Measurements from ENCODE around the gene STT3B.

Gene STT3B

GRCh38 chr3:31654998-31655397 is 122.3 kb downstream of the STT3B start:
- no peak overlapping the region for H3K4me3 ChIP-seq (ENCODE audit: low read depth, low read length)
- no peak for TF ChIP-seq CTCF (IDR thresholded peaks at IDR 0.05; ENCODE audit: borderline replicate concordance, insufficient read depth, low read depth, low read length)

GRCh38 chr3:31659246-31659645 is 126.5 kb downstream of the STT3B start:
- TF ChIP-seq CTCF (IDR thresholded peaks at IDR 0.05; ENCODE audit: borderline replicate concordance, insufficient read depth, low read depth, low read length): no peak
- H3K4me3 ChIP-seq (ENCODE audit: low read depth, low read length): no peak overlapping the region

- no peak for TF ChIP-seq CTCF (IDR thresholded peaks at IDR 0.05; ENCODE audit: borderline replicate concordance, insufficient read depth, low read depth, low read length)
- no peak overlapping the region for H3K4me3 ChIP-seq (ENCODE audit: low read depth, low read length)
Observed at GRCh38 chr3:31661286-31661685, 128.6 kb downstream of the STT3B start.

- TF ChIP-seq CTCF (IDR thresholded peaks at IDR 0.05; ENCODE audit: borderline replicate concordance, insufficient read depth, low read depth, low read length): no peak
- H3K4me3 ChIP-seq (ENCODE audit: low read depth, low read length): no peak overlapping the region
Observed at GRCh38 chr3:31661993-31662670, 129.4 kb downstream of the STT3B start.

GRCh38 chr3:31664031-31664430 is 131.3 kb downstream of the STT3B start:
- H3K4me3 ChIP-seq (ENCODE audit: low read depth, low read length): no peak overlapping the region
- no peak for TF ChIP-seq CTCF (IDR thresholded peaks at IDR 0.05; ENCODE audit: borderline replicate concordance, insufficient read depth, low read depth, low read length)

- H3K4me3 ChIP-seq (ENCODE audit: low read depth, low read length): no peak overlapping the region
- no peak for TF ChIP-seq CTCF (IDR thresholded peaks at IDR 0.05; ENCODE audit: borderline replicate concordance, insufficient read depth, low read depth, low read length)
Observed at GRCh38 chr3:31667582-31667981, 134.9 kb downstream of the STT3B start.

- no peak overlapping the region for H3K4me3 ChIP-seq (ENCODE audit: low read depth, low read length)
- no peak for TF ChIP-seq CTCF (IDR thresholded peaks at IDR 0.05; ENCODE audit: borderline replicate concordance, insufficient read depth, low read depth, low read length)
Observed at GRCh38 chr3:31668242-31668641, 135.5 kb downstream of the STT3B start.

Data from GM12875 (cell line).